B cell (primary cell): ENCODE measurements around the gene LONRF2. TPM values are rescaled to one million over a fixed set of nuclear protein-coding genes. Genes with fewer than 3 reads are reported as not detected.

ENCODE experiments used
- ATAC-seq: fragments of 200-7000 bp; cut with Tn5 transposase; one replicate; pipeline ENCODE4 v1.10.0; 2021; ENCODE audit warnings: low read depth, mild to moderate bottlenecking, moderate number of reproducible peaks, moderate library complexity
- CTCF ChIA-PET: fragments of 350-600 bp; sonication (Branson Sonifier 250); formaldehyde crosslinking; loops from one replicate; lab custom pipeline; 2021; ENCODE audit warnings: antibody characterized with exemption, inconsistent platforms; lab: Charles Lee
- POLR2A ChIA-PET: fragments of 350-600 bp; sonication (Branson Sonifier 250); formaldehyde crosslinking; loops from one replicate; lab custom pipeline; 2021; ENCODE audit warnings: antibody characterized with exemption; lab: Charles Lee
- DNase-seq: peaks from one replicate; pipeline ENCODE4 v3.0.0; 2013
- H2AFZ ChIP-seq: 2 replicates; pipeline ENCODE4 v1.6.1; 2012; ENCODE audit warnings: mild to moderate bottlenecking, low read depth, low read length; ENCODE audit not compliant: insufficient read depth, poor library complexity, severe bottlenecking
- H3K27ac ChIP-seq, 2 donors: 1 replicate in 1 of 2; 2 replicates in 1 of 2; pipeline ENCODE4 v1.5.1; 2012 to 2013; ENCODE audit warnings: low read length in 2 of 2, mild to moderate bottlenecking in 2 of 2, moderate library complexity in 1 of 2
- H3K27me3 ChIP-seq, 4 experiments: fragments of 200-600 bp in 1 of 4; sonication (generic) in 1 of 4; replicated peaks in 1 of 4; 1 replicate in 2 of 4; 2 replicates in 2 of 4; pipeline versions ENCODE4 v1.6.1 to v1.7.0; 2013 to 2016; ENCODE audit warnings: low read length in 3 of 4, mild to moderate bottlenecking in 2 of 4, mixed read lengths in 1 of 4, moderate library complexity in 1 of 4; ENCODE audit not compliant: insufficient read depth in 4 of 4, control insufficient read depth in 3 of 4; ENCODE audit errors: control extremely low read depth in 1 of 4
- H3K36me3 ChIP-seq, 2 experiments: replicated peaks in 1 of 2; 1 replicate in 1 of 2; 2 replicates in 1 of 2; pipeline versions ENCODE4 v1.6.1 to v1.7.1; 2013; ENCODE audit warnings: low read length in 1 of 2; ENCODE audit not compliant: insufficient read depth in 2 of 2, control insufficient read depth in 1 of 2; ENCODE audit errors: control extremely low read depth in 1 of 2, extremely low read depth in 1 of 2
- H3K4me1 ChIP-seq, 2 donors: fragments of 200-600 bp in 1 of 2; sonication (generic) in 1 of 2; 1 replicate in 1 of 2; 2 replicates in 1 of 2; pipeline versions ENCODE4 v1.5.1 to v1.6.1; 2013 to 2017; ENCODE audit warnings: low read length in 2 of 2; ENCODE audit not compliant: control insufficient read depth in 2 of 2, insufficient read depth in 2 of 2
- H3K4me2 ChIP-seq: replicated peaks from 2 replicates; pipeline ENCODE3; 2012; ENCODE audit warnings: mild to moderate bottlenecking, low read depth, low read length; ENCODE audit not compliant: poor library complexity, severe bottlenecking
- H3K4me3 ChIP-seq, 5 experiments: fragments of 200-600 bp in 1 of 5; sonication (generic) in 1 of 5; 1 replicate in 3 of 5; 2 replicates in 2 of 5; pipeline versions ENCODE4 v1.5.1 to v1.7.0; 2011 to 2016; ENCODE audit warnings: low read length in 4 of 5, mild to moderate bottlenecking in 4 of 5, low read depth in 2 of 5, control low read depth in 1 of 5, moderate library complexity in 1 of 5; ENCODE audit not compliant: insufficient read depth in 1 of 5; ENCODE audit errors: control extremely low read depth in 1 of 5, extremely low read depth in 1 of 5
- H3K79me2 ChIP-seq: fragments of 200-600 bp; sonication (generic); one replicate; pipeline ENCODE4 v1.6.0; 2016; ENCODE audit warnings: low read length; ENCODE audit not compliant: control insufficient read depth, insufficient read depth
- H3K9ac ChIP-seq: fragments of 200-600 bp; sonication (generic); 2 replicates; pipeline ENCODE4 v1.6.1; 2017; ENCODE audit warnings: mild to moderate bottlenecking, low read length, moderate library complexity
- H3K9me3 ChIP-seq, 3 donors: one replicate each; pipeline versions ENCODE4 v1.6.1 to v1.7.1; 2013; ENCODE audit warnings: low read length in 2 of 3; ENCODE audit not compliant: control insufficient read depth in 2 of 3, insufficient read depth in 1 of 3; ENCODE audit errors: control extremely low read depth in 1 of 3
- H4K20me1 ChIP-seq: 2 replicates; pipeline ENCODE4 v1.6.0; 2012; ENCODE audit warnings: mild to moderate bottlenecking, low read length; ENCODE audit not compliant: insufficient read depth, control insufficient read depth, poor library complexity, severe bottlenecking
- H3K27ac Mint-ChIP-seq: one replicate; pipeline ENCODE4 v1.8.0; 2021; ENCODE audit warnings: mixed read lengths
- H3K27me3 Mint-ChIP-seq: one replicate; pipeline ENCODE4 v1.8.0; 2021; ENCODE audit warnings: mixed read lengths
- H3K4me1 Mint-ChIP-seq: one replicate; pipeline ENCODE4 v1.8.0; 2021; ENCODE audit warnings: mixed read lengths
- H3K4me3 Mint-ChIP-seq: one replicate; pipeline ENCODE4 v1.8.0; 2021; ENCODE audit warnings: mixed read lengths
- H3K9me3 Mint-ChIP-seq: one replicate; pipeline ENCODE4 v1.8.0; 2022; ENCODE audit warnings: mixed read lengths; ENCODE audit not compliant: insufficient read depth
- EZH2 ChIP-seq: IDR thresholded peaks from 2 replicates; pipeline ENCODE4 v1.6.1; 2012; ENCODE audit warnings: borderline replicate concordance, low read depth, mild to moderate bottlenecking, moderate library complexity, low read length; ENCODE audit not compliant: insufficient read depth, poor library complexity, severe bottlenecking
- WGBS: methylation state at CpG from one replicate; pipeline ENCODE4 v1.1.5; 2013; ENCODE audit warnings: missing lambda C conversion rate; ENCODE audit not compliant: insufficient coverage; 5-methylcytosine and 5-hydroxymethylcytosine counted together
- intact Hi-C: fragments of 100-400 bp; cut with micrococcal nuclease; formaldehyde crosslinking; loops from one replicate; pipeline ENCODE4 v1.10.0; 2022
- polyA plus RNA-seq: library from polyadenylated mRNA; depleted of rRNA; stranded (reverse); fragments of >200 nt; gene quantifications from 2 replicates; pipeline ENCODE4 v1.2.3, GENCODE V29; 2012
- total RNA-seq, 2 donors: library from RNA; stranded (reverse); fragments of 120-200 nt in 1 of 2; gene quantifications; 1 replicate in 1 of 2; 2 replicates in 1 of 2; pipeline versions ENCODE4 v1.2.3 to v1.2.4, GENCODE V29; 2013 to 2022
- TF ChIP-seq, protein P1 (sequence below): fragments of 200-600 bp; IDR thresholded peaks from one replicate; pipeline ENCODE4 v1.8.0; 2022; ENCODE audit warnings: antibody characterized with exemption, mild to moderate bottlenecking

The LONRF2 gene
- total and polyA plus RNA-seq, 2 donors (not counting 1 experiment from before 2014, with no cell fraction given): 0.32 TPM; not detected in 1

DNA sequence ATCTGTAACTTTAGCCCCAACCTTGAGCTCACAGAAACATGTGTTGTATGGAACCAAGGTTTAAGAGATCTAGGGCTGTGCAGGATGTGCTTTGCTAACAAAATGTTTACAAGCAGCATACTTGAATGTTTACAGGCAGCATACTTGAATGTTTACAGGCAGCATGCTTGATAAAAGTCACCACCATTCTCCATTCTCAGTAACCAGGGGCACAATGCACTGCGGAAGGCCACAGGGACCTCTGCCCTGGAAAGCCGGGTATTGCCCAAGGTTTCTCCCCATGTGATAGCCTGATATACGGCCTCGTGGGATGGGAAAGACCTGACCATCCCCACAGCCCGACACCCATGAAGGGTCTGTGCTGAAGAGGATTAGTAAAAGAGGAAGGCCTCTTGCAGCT, 52.4 kb downstream of the LONRF2 start:
- WGBS: 100% methylated on average over 2 of the region's 5 CpGs
- ChIA-PET CTCF (interaction anchor here (0.8 to 1.2 kb wide), 3 partner anchors 9 to 22 kb away, joined by 3 to 6 read pairs (median 3); no protein-coding TSS in a partner anchor), POLR2A (no interaction called here)

DNA sequence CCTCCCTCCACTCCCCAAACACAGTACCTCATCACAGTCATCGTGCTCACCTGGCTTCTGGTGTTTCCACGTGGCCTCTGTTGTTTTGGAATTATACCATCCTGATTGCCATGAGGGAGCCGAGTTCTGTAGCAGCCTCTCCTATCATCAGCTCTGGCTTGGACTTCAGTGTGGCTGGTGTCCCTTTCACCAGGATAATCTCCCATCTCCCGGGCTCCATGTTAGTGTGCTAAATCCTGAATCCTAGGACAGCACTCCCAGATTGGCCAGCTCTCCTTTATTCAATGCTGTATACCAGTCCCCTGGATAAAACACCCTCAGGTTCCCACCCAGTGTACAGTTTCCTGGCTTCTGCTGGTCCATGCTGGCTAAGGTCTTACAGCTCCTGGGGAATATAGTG, 53.3 kb downstream of the LONRF2 start:
- Histone ChIP-seq H3K9ac (no peak overlapping the region), H3K27ac (no peak overlapping the region), H3K4me3 (no peak overlapping the region), H4K20me1 (no peaks in the 10 kb centered on the region), H3K36me3 (no peaks in the 10 kb centered on the region), H3K4me1 (peaks cover 0 to 3% of the 10 kb centered on the region in 2 donors), H3K27me3 (no peaks in the 10 kb centered on the region), H3K4me2 (no peak overlapping the region), H3K79me2 (no peaks in the 10 kb centered on the region), H3K9me3 (peaks cover 0 to 8% (median 0%) of the 10 kb centered on the region in 3 donors), H2AFZ (no peak overlapping the region)
- H3K4me1 Mint-ChIP-seq: peaks cover 10% of the 10 kb centered on the region
- no peaks in the 10 kb centered on the region for H3K27me3 Mint-ChIP-seq
- intact Hi-C loops: no loop called here
- ATAC-seq (no peak), DNase-seq (no peak)
- TF ChIP-seq EZH2: no peak
- TF ChIP-seq, protein P1, sequence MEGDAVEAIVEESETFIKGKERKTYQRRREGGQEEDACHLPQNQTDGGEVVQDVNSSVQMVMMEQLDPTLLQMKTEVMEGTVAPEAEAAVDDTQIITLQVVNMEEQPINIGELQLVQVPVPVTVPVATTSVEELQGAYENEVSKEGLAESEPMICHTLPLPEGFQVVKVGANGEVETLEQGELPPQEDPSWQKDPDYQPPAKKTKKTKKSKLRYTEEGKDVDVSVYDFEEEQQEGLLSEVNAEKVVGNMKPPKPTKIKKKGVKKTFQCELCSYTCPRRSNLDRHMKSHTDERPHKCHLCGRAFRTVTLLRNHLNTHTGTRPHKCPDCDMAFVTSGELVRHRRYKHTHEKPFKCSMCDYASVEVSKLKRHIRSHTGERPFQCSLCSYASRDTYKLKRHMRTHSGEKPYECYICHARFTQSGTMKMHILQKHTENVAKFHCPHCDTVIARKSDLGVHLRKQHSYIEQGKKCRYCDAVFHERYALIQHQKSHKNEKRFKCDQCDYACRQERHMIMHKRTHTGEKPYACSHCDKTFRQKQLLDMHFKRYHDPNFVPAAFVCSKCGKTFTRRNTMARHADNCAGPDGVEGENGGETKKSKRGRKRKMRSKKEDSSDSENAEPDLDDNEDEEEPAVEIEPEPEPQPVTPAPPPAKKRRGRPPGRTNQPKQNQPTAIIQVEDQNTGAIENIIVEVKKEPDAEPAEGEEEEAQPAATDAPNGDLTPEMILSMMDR: no peak
- WGBS: 65% methylated on average over 4 of the region's 4 CpGs
- no peak overlapping the region for H3K4me3 Mint-ChIP-seq
- ChIA-PET CTCF (interaction anchor here (0.5 to 1.2 kb wide), 5 partner anchors 8 to 715 kb away, joined by 3 to 6 read pairs (median 3); no protein-coding TSS in a partner anchor), POLR2A (no interaction called here)
- no peak overlapping the region for H3K27ac Mint-ChIP-seq
- H3K9me3 Mint-ChIP-seq: no peaks in the 10 kb centered on the region

More for the DNA sequence above, 52.4 kb downstream of the LONRF2 start:
- Mint-ChIP-seq H3K4me1 (peaks cover 16% of the 10 kb centered on the region), H3K27ac (no peak overlapping the region), H3K9me3 (no peaks in the 10 kb centered on the region), H3K27me3 (no peaks in the 10 kb centered on the region), H3K4me3 (no peak overlapping the region)
- ATAC-seq (no peak), DNase-seq (no peak)
- Histone ChIP-seq H4K20me1 (no peaks in the 10 kb centered on the region), H3K9me3 (peaks cover 0 to 8% (median 0%) of the 10 kb centered on the region in 3 donors), H3K27me3 (no peaks in the 10 kb centered on the region), H3K4me3 (no peak overlapping the region), H2AFZ (no peak overlapping the region), H3K4me2 (no peak overlapping the region), H3K79me2 (no peaks in the 10 kb centered on the region), H3K4me1 (peaks cover 0 to 5% of the 10 kb centered on the region in 2 donors), H3K36me3 (no peaks in the 10 kb centered on the region), H3K9ac (no peak overlapping the region), H3K27ac (no peak overlapping the region)
- TF ChIP-seq, protein P1: no peak
- no peak for TF ChIP-seq EZH2
- intact Hi-C loops: no loop called here
